Liver (tissue), 9 donors: ENCODE measurements around the gene PIP5KL1. TPM values are rescaled to one million over a fixed set of nuclear protein-coding genes. Genes with fewer than 3 reads are reported as not detected.

Source experiments
- DNase-seq: peaks from one replicate; pipeline ENCODE4 v3.0.0-alpha.2; 2017; ENCODE audit warnings: low spot score
- H3K27ac ChIP-seq, 2 donors: one replicate each; pipeline ENCODE4 v1.7.0; 2013; ENCODE audit warnings: inconsistent platforms in 2 of 2, low read length in 2 of 2, control low read depth in 1 of 2, low read depth in 1 of 2, mild to moderate bottlenecking in 1 of 2
- H3K27me3 ChIP-seq, 4 donors: one replicate each; pipeline versions ENCODE4 v1.6.1 to v1.7.0; 2013; ENCODE audit warnings: low read length in 3 of 4, inconsistent platforms in 1 of 4, mild to moderate bottlenecking in 1 of 4, moderate library complexity in 1 of 4; ENCODE audit not compliant: control insufficient read depth in 4 of 4, insufficient read depth in 4 of 4
- H3K36me3 ChIP-seq, 4 donors: one replicate each; pipeline versions ENCODE4 v1.6.1 to v1.7.0; 2013; ENCODE audit warnings: low read length in 3 of 4, mild to moderate bottlenecking in 3 of 4, low read depth in 1 of 4, moderate library complexity in 1 of 4; ENCODE audit not compliant: control insufficient read depth in 4 of 4, insufficient read depth in 3 of 4
- H3K4me1 ChIP-seq, 4 donors: one replicate each; pipeline versions ENCODE4 v1.6.1 to v1.7.0; 2013; ENCODE audit warnings: low read length in 3 of 4, mild to moderate bottlenecking in 3 of 4, moderate library complexity in 1 of 4; ENCODE audit not compliant: control insufficient read depth in 4 of 4, insufficient read depth in 4 of 4
- H3K4me3 ChIP-seq, 3 donors: one replicate each; pipeline versions ENCODE4 v1.6.1 to v1.7.0; 2013; ENCODE audit warnings: low read length in 3 of 3, control low read depth in 1 of 3, low read depth in 1 of 3, mild to moderate bottlenecking in 1 of 3
- H3K9ac ChIP-seq, 2 donors: one replicate each; pipeline ENCODE4 v1.7.0; 2013; ENCODE audit warnings: low read length in 2 of 2, mild to moderate bottlenecking in 2 of 2, moderate library complexity in 2 of 2, control low read depth in 1 of 2, low read depth in 1 of 2
- H3K9me3 ChIP-seq, 4 donors: one replicate each; pipeline versions ENCODE4 v1.6.1 to v1.7.0; 2013; ENCODE audit warnings: low read length in 3 of 4; ENCODE audit not compliant: control insufficient read depth in 4 of 4
- ATF3 ChIP-seq: IDR thresholded peaks from 2 replicates; pipeline ENCODE4 v1.6.1; 2016; ENCODE audit warnings: antibody characterized with exemption
- EGR1 ChIP-seq, 2 donors: IDR thresholded peaks; 2 replicates each; pipeline ENCODE4 v1.6.1; 2016 to 2018; ENCODE audit warnings: antibody characterized with exemption in 2 of 2, low read depth in 2 of 2
- FOXA2 ChIP-seq: IDR thresholded peaks from 2 replicates; pipeline ENCODE4 v1.6.1; 2016; ENCODE audit warnings: antibody characterized with exemption
- GABPA ChIP-seq, 2 donors: IDR thresholded peaks in 1 of 2; conservative IDR thresholded peaks in 1 of 2; 2 replicates each; pipeline ENCODE4 v1.6.1; 2016; ENCODE audit warnings: antibody characterized with exemption in 2 of 2, mild to moderate bottlenecking in 1 of 2, moderate library complexity in 1 of 2
- HNF4A ChIP-seq, 2 donors: conservative IDR thresholded peaks; 2 replicates each; pipeline ENCODE4 v1.6.1; 2016; ENCODE audit warnings: antibody characterized with exemption in 2 of 2, mild to moderate bottlenecking in 2 of 2
- HNF4G ChIP-seq: IDR thresholded peaks from 2 replicates; pipeline ENCODE4 v1.6.1; 2016; ENCODE audit warnings: antibody characterized with exemption
- MAX ChIP-seq: IDR thresholded peaks from 2 replicates; pipeline ENCODE4 v1.6.1; 2016; ENCODE audit warnings: antibody characterized with exemption
- NR2F2 ChIP-seq: IDR thresholded peaks from 2 replicates; pipeline ENCODE4 v1.6.1; 2016; ENCODE audit warnings: antibody characterized with exemption
- RAD21 ChIP-seq, 2 donors: IDR thresholded peaks; 2 replicates each; pipeline ENCODE4 v1.6.1; 2016; ENCODE audit warnings: antibody characterized with exemption in 2 of 2, mild to moderate bottlenecking in 2 of 2
- REST ChIP-seq: IDR thresholded peaks from 2 replicates; pipeline ENCODE4 v1.6.1; 2016; ENCODE audit warnings: antibody characterized with exemption, mild to moderate bottlenecking
- RXRA ChIP-seq, 2 donors: IDR thresholded peaks; 2 replicates each; pipeline ENCODE4 v1.6.1; 2017 to 2018; ENCODE audit warnings: antibody characterized with exemption in 2 of 2, mild to moderate bottlenecking in 1 of 2
- SP1 ChIP-seq: IDR thresholded peaks from 2 replicates; pipeline ENCODE4 v1.6.1; 2018; ENCODE audit warnings: antibody characterized with exemption, mild to moderate bottlenecking
- YY1 ChIP-seq: IDR thresholded peaks from 2 replicates; pipeline ENCODE4 v1.6.1; 2016; ENCODE audit warnings: antibody characterized with exemption, mild to moderate bottlenecking
- WGBS: extraction: QIAGEN DNeasy Blood & Tissue Kit; methylation state at CpG from one replicate; pipeline ENCODE4 v1.1.7; 2013; 5-methylcytosine and 5-hydroxymethylcytosine counted together
- polyA plus RNA-seq, 2 donors: library from polyadenylated mRNA; stranded (reverse) in 1 of 2; unstranded in 1 of 2; fragments of 200-250 nt in 1 of 2; fragments of >200 nt in 1 of 2; fragmentation: Nextera tagmentation in 1 of 2; extraction: Ambion mirVana in 1 of 2; gene quantifications; one replicate each; pipeline versions ENCODE4 v1.2.1 to v1.2.3, GENCODE V29; 2013 to 2015
- total RNA-seq, 2 donors: library from RNA; depleted of rRNA; stranded (reverse); fragments of >200 nt; gene quantifications; one replicate each; pipeline ENCODE4 v1.2.3, GENCODE V29; 2014
- donor health status: healthy.
- donor health status: healthy.
- donor health status: healthy.
- donor health status: healthy.
- donor health status: healthy.

Gene PIP5KL1
- total and polyA plus RNA-seq, 4 donors, result 0.06 to 1.5 (median 0.49) TPM

GRCh38 chr9:127967151-127967809, 36.7 kb upstream of the PIP5KL1 start:
- no peaks in the 10 kb centered on the region for H3K27me3 ChIP-seq
- peak overlapping the region; percentile 16 to 90 for H3K27ac ChIP-seq
- no peak overlapping the region for H3K4me3 ChIP-seq
- no peaks in the 10 kb centered on the region for H3K9me3 ChIP-seq
- no peak for TF ChIP-seq RAD21 (IDR thresholded peaks at IDR 0.05)
- no peak for TF ChIP-seq GABPA (IDR thresholded peaks at IDR 0.05 in 1 of 2, conservative IDR thresholded peaks at IDR 0.05 in 1 of 2)
- no peak for TF ChIP-seq HNF4A (conservative IDR thresholded peaks at IDR 0.05)
- no peak for TF ChIP-seq HNF4G
- no peak for TF ChIP-seq MAX
- TF ChIP-seq YY1, result no peak
- no peak for TF ChIP-seq FOXA2
- TF ChIP-seq NR2F2, result no peak
- TF ChIP-seq RXRA (IDR thresholded peaks at IDR 0.05), result no peak
- TF ChIP-seq REST, result no peak
- no peak for DNase-seq
- no peak overlapping the region for H3K9ac ChIP-seq
- WGBS, result 71% methylated on average over 9 of the region's 9 CpGs
- no peaks in the 10 kb centered on the region for H3K36me3 ChIP-seq
- peaks cover 55 to 94% (median 80%) of the 10 kb centered on the region in 4 donors for H3K4me1 ChIP-seq

- TF ChIP-seq NR2F2 (peak; percentile 25), HNF4G (no peak), MAX (no peak), YY1 (no peak), EGR1 (IDR thresholded peaks at IDR 0.05; ENCODE audit: low read depth in 2 of 2) (no peak)
- Histone ChIP-seq H3K27me3 (no peaks in the 10 kb centered on the region), H3K4me3 (no peak overlapping the region), H3K27ac (peak overlapping the region; percentile 85 to 90), H3K36me3 (no peaks in the 10 kb centered on the region), H3K9ac (no peak overlapping the region), H3K4me1 (peaks cover 50 to 90% (median 76%) of the 10 kb centered on the region in 4 donors), H3K9me3 (no peaks in the 10 kb centered on the region)
- WGBS, result 58% methylated on average over 8 of the region's 8 CpGs
- no peak for DNase-seq
These were observed 36.0 kb upstream of the PIP5KL1 start for GRCh38 chr9:127966416-127967150.

- H3K4me1 ChIP-seq, result peaks cover 45 to 87% (median 72%) of the 10 kb centered on the region in 4 donors
- no peak for DNase-seq
- no peaks in the 10 kb centered on the region for H3K9me3 ChIP-seq
- H3K36me3 ChIP-seq, result no peaks in the 10 kb centered on the region
- no peaks in the 10 kb centered on the region for H3K27me3 ChIP-seq
- no peak for TF ChIP-seq SP1
- no peak for TF ChIP-seq HNF4G
- no peak for TF ChIP-seq ATF3
- TF ChIP-seq YY1, result no peak
- TF ChIP-seq HNF4A (conservative IDR thresholded peaks at IDR 0.05), result no peak
- H3K9ac ChIP-seq, result peak overlapping the region; percentile 21 to 30
- 44% methylated on average over 6 of the region's 6 CpGs for WGBS
- H3K27ac ChIP-seq, result peak overlapping the region; percentile 85 to 90
- H3K4me3 ChIP-seq, result no peak overlapping the region
These were observed 35.4 kb upstream of the PIP5KL1 start for GRCh38 chr9:127965953-127966352.
